GM06990 (cell line): ENCODE measurements around the gene ADCYAP1.

Source experiments
- DNase-seq: peaks from one replicate; pipeline ENCODE4 v3.0.0-alpha.2; 2011; ENCODE audit not compliant: insufficient read length; ENCODE audit errors: extremely low read depth
- H3K27me3 ChIP-seq: replicated peaks from 2 replicates; pipeline ENCODE4 v1.6.0; 2011; ENCODE audit warnings: low read length; ENCODE audit not compliant: control insufficient read depth, insufficient read depth
- H3K36me3 ChIP-seq: 2 replicates; pipeline ENCODE4 v1.5.1; 2011; ENCODE audit warnings: low read length; ENCODE audit not compliant: control insufficient read depth, insufficient read depth
- H3K4me3 ChIP-seq: replicated peaks from 2 replicates; pipeline ENCODE4 v1.5.1; 2011; ENCODE audit warnings: low read depth, mild to moderate bottlenecking, control low read depth, low read length
- CTCF ChIP-seq: IDR thresholded peaks from 2 replicates; pipeline ENCODE4 v1.5.1; 2011; ENCODE audit warnings: low read length, control low read depth, mild to moderate bottlenecking, inconsistent platforms; ENCODE audit not compliant: insufficient read depth, poor library complexity, severe bottlenecking

ADCYAP1 gene

GRCh38 chr18:911486-911885, 6.8 kb downstream of the ADCYAP1 start:
- TF ChIP-seq CTCF = no peak
- Histone ChIP-seq H3K4me3 (no peak overlapping the region), H3K27me3 (no peaks in the 10 kb centered on the region)

GRCh38 chr18:916562-916961, 11.9 kb downstream of the ADCYAP1 start:
- TF ChIP-seq CTCF = no peak
- DNase-seq = no peak
- H3K27me3 ChIP-seq = no peaks in the 10 kb centered on the region
- H3K36me3 ChIP-seq = no peaks in the 10 kb centered on the region
- H3K4me3 ChIP-seq = no peak overlapping the region

More at GRCh38 chr18:911486-911885, 6.8 kb downstream of the ADCYAP1 start:
- DNase-seq = no peak
- no peaks in the 10 kb centered on the region for H3K36me3 ChIP-seq

- H3K36me3 ChIP-seq = no peaks in the 10 kb centered on the region
- H3K27me3 ChIP-seq = no peaks in the 10 kb centered on the region
- no peak for TF ChIP-seq CTCF
- DNase-seq = no peak
- no peak overlapping the region for H3K4me3 ChIP-seq
These were observed 14.4 kb downstream of the ADCYAP1 start for GRCh38 chr18:919078-919477.

GRCh38 chr18:923144-923866, 18.6 kb downstream of the ADCYAP1 start:
- Histone ChIP-seq H3K36me3 (no peaks in the 10 kb centered on the region), H3K27me3 (no peaks in the 10 kb centered on the region), H3K4me3 (no peak overlapping the region)
- DNase-seq = no peak
- TF ChIP-seq CTCF = no peak

- Histone ChIP-seq H3K36me3 (no peaks in the 10 kb centered on the region), H3K27me3 (no peaks in the 10 kb centered on the region), H3K4me3 (no peak overlapping the region)
- DNase-seq = no peak
- no peak for TF ChIP-seq CTCF
These were observed 20.3 kb downstream of the ADCYAP1 start for GRCh38 chr18:924987-925386.

- DNase-seq = no peak
- no peaks in the 10 kb centered on the region for H3K36me3 ChIP-seq
- no peaks in the 10 kb centered on the region for H3K27me3 ChIP-seq
- no peak overlapping the region for H3K4me3 ChIP-seq
- no peak for TF ChIP-seq CTCF
These were observed 22.3 kb downstream of the ADCYAP1 start for GRCh38 chr18:926946-927345.
